T-cell (primary cell): ENCODE results near the gene C16orf87. TPM values are rescaled to one million over a fixed set of nuclear protein-coding genes. Genes with fewer than 3 reads are reported as not detected.

ENCODE experiments used
- ATAC-seq, 4 experiments: fragments of 200-7000 bp in 3 of 4; fragments of 150-1000 bp in 1 of 4; cut with Tn5 transposase; replicated peaks in 1 of 4; 1 replicate in 3 of 4; 2 replicates in 1 of 4; pipeline ENCODE4 v1.10.0; 2021; ENCODE audit warnings: moderate library complexity in 3 of 4, mild to moderate bottlenecking in 2 of 4, moderate number of reproducible peaks in 1 of 4
- CTCF ChIA-PET, 2 donors: fragments of 300-600 bp; sonication (Branson Sonifier 250); formaldehyde crosslinking; loops; one replicate each; lab custom pipeline; 2022; ENCODE audit warnings: antibody characterized with exemption in 2 of 2; lab: Charles Lee
- POLR2A ChIA-PET, 2 donors: fragments of 300-600 bp; sonication (Branson Sonifier 250); formaldehyde crosslinking; loops; one replicate each; lab custom pipeline; 2022; ENCODE audit warnings: antibody characterized with exemption in 2 of 2; lab: Charles Lee
- DNase-seq, 35 experiments: peaks; one replicate each; pipeline versions ENCODE4 v3.0.0 to v3.0.0-alpha.2; 2013 to 2023
- H3K27ac ChIP-seq: one replicate; pipeline ENCODE4 v1.5.1; 2013; ENCODE audit warnings: low read length
- H3K27me3 ChIP-seq, 2 experiments: replicated peaks in 1 of 2; 1 replicate in 1 of 2; 2 replicates in 1 of 2; pipeline versions ENCODE4 v1.6.1 to v1.7.0; 2013; ENCODE audit warnings: low read length in 1 of 2, mixed read lengths in 1 of 2; ENCODE audit not compliant: control insufficient read depth in 2 of 2, insufficient read depth in 2 of 2; ENCODE audit errors: extremely low read depth in 1 of 2
- H3K36me3 ChIP-seq, 2 donors: 1 replicate in 1 of 2; 2 replicates in 1 of 2; pipeline versions ENCODE4 v1.6.1 to v1.7.0; 2013; ENCODE audit warnings: low read length in 1 of 2; ENCODE audit not compliant: control insufficient read depth in 2 of 2, insufficient read depth in 1 of 2; ENCODE audit errors: extremely low read depth in 1 of 2
- H3K4me1 ChIP-seq, 2 experiments: 1 replicate in 1 of 2; 2 replicates in 1 of 2; pipeline versions ENCODE4 v1.6.1 to v1.7.0; 2013; ENCODE audit warnings: low read length in 2 of 2, mixed read lengths in 1 of 2; ENCODE audit not compliant: insufficient read depth in 2 of 2, control insufficient read depth in 1 of 2; ENCODE audit errors: extremely low read depth in 1 of 2
- H3K4me3 ChIP-seq, 2 donors: 1 replicate in 1 of 2; 2 replicates in 1 of 2; pipeline versions ENCODE4 v1.5.1 to v1.7.0; 2013; ENCODE audit warnings: mild to moderate bottlenecking in 2 of 2, low read length in 1 of 2, moderate library complexity in 1 of 2; ENCODE audit not compliant: control insufficient read depth in 1 of 2; ENCODE audit errors: extremely low read depth in 1 of 2
- H3K9me3 ChIP-seq: 2 replicates; pipeline ENCODE4 v1.7.0; 2013
- H3K27ac Mint-ChIP-seq, 2 donors: one replicate each; pipeline ENCODE4 v1.8.0; 2020 to 2021; ENCODE audit warnings: mild to moderate bottlenecking in 2 of 2, mixed read lengths in 2 of 2
- H3K27me3 Mint-ChIP-seq, 2 donors: one replicate each; pipeline ENCODE4 v1.8.0; 2021 to 2022; ENCODE audit warnings: mixed read lengths in 2 of 2
- H3K36me3 Mint-ChIP-seq: one replicate; pipeline ENCODE4 v1.8.0; 2021; ENCODE audit warnings: mixed read lengths
- H3K4me1 Mint-ChIP-seq, 3 donors: one replicate each; pipeline ENCODE4 v1.8.0; 2020 to 2022; ENCODE audit warnings: mixed read lengths in 3 of 3, mild to moderate bottlenecking in 1 of 3
- H3K4me3 Mint-ChIP-seq, 3 donors: one replicate each; pipeline ENCODE4 v1.8.0; 2020 to 2022; ENCODE audit warnings: mild to moderate bottlenecking in 3 of 3, mixed read lengths in 3 of 3, moderate library complexity in 3 of 3
- H3K9me3 Mint-ChIP-seq, 3 donors: one replicate each; pipeline ENCODE4 v1.8.0; 2020 to 2022; ENCODE audit warnings: mixed read lengths in 3 of 3
- WGBS: methylation state at CpG from one replicate; pipeline ENCODE4 v1.1.5; 2013; ENCODE audit warnings: missing lambda C conversion rate; ENCODE audit not compliant: insufficient coverage; 5-methylcytosine and 5-hydroxymethylcytosine counted together
- total RNA-seq, 35 experiments: library from RNA in 6 of 35; stranded (reverse) in 6 of 35; fragments of 120-200 nt in 1 of 35; gene quantifications; one replicate each; pipeline versions ENCODE4 v1.2.1 to v1.2.4 and lab custom pipeline; 2013 to 2026

C16orf87 gene
- total RNA-seq, 5 donors from 2014 or later (not counting 1 experiment from before 2014, with no cell fraction given) = 5.2 to 15.6 (median 7.2) TPM

- no peaks in the 10 kb centered on the region for H3K36me3 ChIP-seq
- H3K4me1 ChIP-seq = peaks cover 0 to 2% of the 10 kb centered on the region in 2 experiments
- H3K4me1 Mint-ChIP-seq = peaks cover 15 to 19% (median 19%) of the 10 kb centered on the region in 3 donors
- no peaks in the 10 kb centered on the region for H3K27me3 ChIP-seq
- ATAC-seq (no peak), DNase-seq (no peak)
- H3K9me3 Mint-ChIP-seq = peaks cover 3 to 12% (median 10%) of the 10 kb centered on the region in 3 donors
- no peak overlapping the region for H3K27ac Mint-ChIP-seq
- no peaks in the 10 kb centered on the region for H3K9me3 ChIP-seq
- H3K36me3 Mint-ChIP-seq = peaks cover 26% of the 10 kb centered on the region
- no CpG with 5 or more reads among the region's 1 CpG for WGBS
- no peak overlapping the region for H3K4me3 Mint-ChIP-seq
- CTCF ChIA-PET = interaction anchor here (0.7 to 1.2 kb wide), 5 partner anchors 9 to 40 kb away, joined by 3 to 5 read pairs (median 4); no protein-coding TSS in a partner anchor
- H3K27me3 Mint-ChIP-seq = no peaks in the 10 kb centered on the region
- H3K27ac ChIP-seq = no peak overlapping the region
- no peak overlapping the region for H3K4me3 ChIP-seq
- POLR2A ChIA-PET = no interaction called here
Measured at GRCh38 chr16:46800494-46800893, 30.5 kb downstream of the C16orf87 start.

- WGBS = no CpG with 5 or more reads among the region's 4 CpGs
- H3K36me3 ChIP-seq = no peaks in the 10 kb centered on the region
- CTCF ChIA-PET = no interaction called here
Measured at GRCh38 chr16:46797501-46797900, 33.5 kb downstream of the C16orf87 start.

GRCh38 chr16:46796764-46797269 lies 34.2 kb downstream of the C16orf87 start:
- no CpG with 5 or more reads among the region's 1 CpG for WGBS
- H3K36me3 ChIP-seq = no peaks in the 10 kb centered on the region
- POLR2A ChIA-PET = interaction anchor here in 1 of 2 donors (0.6 to 0.7 kb wide), 2 partner anchors 95 to 1557 kb away, joined by 3 read pairs; no protein-coding TSS in a partner anchor
- H3K27ac ChIP-seq = no peak overlapping the region
- Mint-ChIP-seq H3K36me3 (peaks cover 25% of the 10 kb centered on the region), H3K27ac (no peak overlapping the region), H3K4me3 (no peak overlapping the region), H3K27me3 (no peaks in the 10 kb centered on the region), H3K9me3 (peaks cover 13 to 27% (median 16%) of the 10 kb centered on the region in 3 donors), H3K4me1 (peaks cover 0 to 2% (median 0%) of the 10 kb centered on the region in 3 donors)
- DNase-seq = no peak
- no peaks in the 10 kb centered on the region for H3K27me3 ChIP-seq
- ATAC-seq = no peak
- CTCF ChIA-PET = no interaction called here
- no peak overlapping the region for H3K4me3 ChIP-seq
- no peaks in the 10 kb centered on the region for H3K9me3 ChIP-seq
- H3K4me1 ChIP-seq = no peaks in the 10 kb centered on the region

More at GRCh38 chr16:46797501-46797900, 33.5 kb downstream of the C16orf87 start:
- Mint-ChIP-seq H3K27ac (no peak overlapping the region), H3K4me1 (peaks cover under 1 to 4% (median under 1%) of the 10 kb centered on the region in 3 donors), H3K9me3 (peaks cover 13 to 27% (median 16%) of the 10 kb centered on the region in 3 donors), H3K4me3 (no peak overlapping the region), H3K36me3 (peaks cover 26% of the 10 kb centered on the region), H3K27me3 (no peaks in the 10 kb centered on the region)
- Histone ChIP-seq H3K27ac (no peak overlapping the region), H3K4me1 (peaks cover 0 to under 1% of the 10 kb centered on the region in 2 experiments), H3K9me3 (no peaks in the 10 kb centered on the region), H3K4me3 (no peak overlapping the region), H3K27me3 (no peaks in the 10 kb centered on the region)
- POLR2A ChIA-PET = interaction anchor here in 1 of 2 donors (0.7 kb wide), 1 partner anchor 1556 kb away, joined by 3 read pairs; no protein-coding TSS in a partner anchor
- no peak for ATAC-seq
- DNase-seq = no peak

GRCh38 chr16:46793841-46794240 lies 37.1 kb downstream of the C16orf87 start:
- no peak overlapping the region for H3K4me3 Mint-ChIP-seq
- ATAC-seq = no peak
- no peak for DNase-seq
- peaks cover 3 to 7% of the 10 kb centered on the region in 2 experiments for H3K4me1 ChIP-seq
- no peaks in the 10 kb centered on the region for H3K36me3 ChIP-seq
- ChIA-PET CTCF (no interaction called here), POLR2A (no interaction called here)
- no peaks in the 10 kb centered on the region for H3K27me3 ChIP-seq
- H3K36me3 Mint-ChIP-seq = peaks cover 21% of the 10 kb centered on the region
- H3K27ac Mint-ChIP-seq = no peak overlapping the region
- H3K9me3 ChIP-seq = no peaks in the 10 kb centered on the region
- WGBS = no CpG with 5 or more reads among the region's 1 CpG
- H3K9me3 Mint-ChIP-seq = peaks cover 13 to 27% (median 16%) of the 10 kb centered on the region in 3 donors
- H3K27me3 Mint-ChIP-seq = no peaks in the 10 kb centered on the region
- peaks cover 6 to 19% (median 16%) of the 10 kb centered on the region in 3 donors for H3K4me1 Mint-ChIP-seq
- no peak overlapping the region for H3K4me3 ChIP-seq
- no peak overlapping the region for H3K27ac ChIP-seq

- Mint-ChIP-seq H3K4me1 (peaks cover 6 to 26% (median 16%) of the 10 kb centered on the region in 3 donors), H3K36me3 (peaks cover 18% of the 10 kb centered on the region), H3K27ac (peak overlapping the region in 1 of 2 donors; percentile 44), H3K9me3 (peaks cover 15 to 26% (median 20%) of the 10 kb centered on the region in 3 donors), H3K27me3 (no peaks in the 10 kb centered on the region), H3K4me3 (peak overlapping the region; percentile 78 to 81 (median 80))
- 88% methylated on average over 6 of the region's 8 CpGs for WGBS
- POLR2A ChIA-PET = interaction anchor here in 1 of 2 donors (0.9 kb wide), 1 partner anchor 16 kb away, joined by 3 read pairs; no protein-coding TSS in a partner anchor
- CTCF ChIA-PET = interaction anchor here in 1 of 2 donors (0.5 to 1.3 kb wide), 4 partner anchors 25 to 184 kb away, joined by 3 to 4 read pairs (median 3); no protein-coding TSS in a partner anchor
- H3K27me3 ChIP-seq = no peaks in the 10 kb centered on the region
- ATAC-seq (no peak), DNase-seq (no peak)
- H3K4me1 ChIP-seq = peaks cover 3 to 7% of the 10 kb centered on the region in 2 experiments
- H3K9me3 ChIP-seq = no peaks in the 10 kb centered on the region
- peak overlapping the region in 1 of 2 donors; percentile 67 for H3K4me3 ChIP-seq
- no peak overlapping the region for H3K27ac ChIP-seq
- H3K36me3 ChIP-seq = no peaks in the 10 kb centered on the region
Measured at GRCh38 chr16:46790599-46791270, 40.2 kb downstream of the C16orf87 start.
